Fibroblast of lung (primary cell): ENCODE results near the gene FBXO31. TPM values are rescaled to one million over a fixed set of nuclear protein-coding genes. Genes with fewer than 3 reads are reported as not detected.

Source experiments
- DNase-seq, 2 donors: peaks; one replicate each; pipeline versions ENCODE4 v3.0.0 to v3.0.0-alpha.2; 2010; ENCODE audit warnings: low read depth in 2 of 2
- H2AFZ ChIP-seq: 2 replicates; pipeline ENCODE4 v1.5.1; 2012; ENCODE audit warnings: low read length, control low read depth, inconsistent platforms
- H3K27ac ChIP-seq: 2 replicates; pipeline ENCODE4 v1.5.1; 2011; ENCODE audit warnings: low read length, control low read depth; ENCODE audit not compliant: insufficient read depth
- H3K27me3 ChIP-seq: 2 replicates; pipeline ENCODE4 v1.5.1; 2011; ENCODE audit warnings: mild to moderate bottlenecking, low read length; ENCODE audit not compliant: control insufficient read depth, insufficient read depth
- H3K36me3 ChIP-seq: 2 replicates; pipeline ENCODE4 v1.5.1; 2011; ENCODE audit warnings: low read length; ENCODE audit not compliant: control insufficient read depth, insufficient read depth
- H3K4me1 ChIP-seq: 2 replicates; pipeline ENCODE4 v1.5.1; 2011; ENCODE audit warnings: low read length; ENCODE audit not compliant: control insufficient read depth, insufficient read depth; ENCODE audit errors: extremely low read depth
- H3K4me2 ChIP-seq: 2 replicates; pipeline ENCODE4 v1.5.1; 2011; ENCODE audit warnings: low read length, control low read depth; ENCODE audit not compliant: insufficient read depth; ENCODE audit errors: extremely low read depth
- H3K4me3 ChIP-seq, 4 experiments: fragments of 200-600 bp in 1 of 4; sonication (generic) in 1 of 4; replicated peaks in 1 of 4; 2 replicates each; pipeline ENCODE4 v1.5.1; 2011 to 2016; ENCODE audit warnings: low read length in 4 of 4, low read depth in 3 of 4, mild to moderate bottlenecking in 3 of 4, control low read depth in 2 of 4, inconsistent platforms in 1 of 4, mixed read lengths in 1 of 4; ENCODE audit not compliant: insufficient read depth in 1 of 4; ENCODE audit errors: control extremely low read depth in 1 of 4
- H3K79me2 ChIP-seq: 2 replicates; pipeline ENCODE4 v1.5.1; 2012; ENCODE audit warnings: mild to moderate bottlenecking, low read length, inconsistent platforms; ENCODE audit not compliant: control insufficient read depth, insufficient read depth
- H3K9ac ChIP-seq: 2 replicates; pipeline ENCODE4 v1.5.1; 2011; ENCODE audit warnings: mild to moderate bottlenecking, low read length, control low read depth; ENCODE audit not compliant: insufficient read depth
- H3K9me3 ChIP-seq: 2 replicates; pipeline ENCODE4 v1.5.1; 2012; ENCODE audit warnings: low read depth, low read length; ENCODE audit not compliant: control insufficient read depth, insufficient read depth
- H4K20me1 ChIP-seq: 2 replicates; pipeline ENCODE4 v1.5.1; 2011; ENCODE audit warnings: low read length; ENCODE audit not compliant: control insufficient read depth, insufficient read depth; ENCODE audit errors: extremely low read depth
- CTCF ChIP-seq, 2 donors: IDR thresholded peaks in 1 of 2; conservative IDR thresholded peaks in 1 of 2; 1 replicate in 1 of 2; 2 replicates in 1 of 2; pipeline ENCODE4 v1.5.1; 2011 to 2012; ENCODE audit warnings: low read length in 2 of 2, control low read depth in 1 of 2, inconsistent platforms in 1 of 2, low read depth in 1 of 2, mild to moderate bottlenecking in 1 of 2
- EZH2 ChIP-seq: IDR thresholded peaks from 2 replicates; pipeline ENCODE4 v1.5.1; 2012; ENCODE audit warnings: low read length, control low read depth, mild to moderate bottlenecking; ENCODE audit errors: missing control alignments
- polyA plus RNA-seq, 2 donors: library from polyadenylated mRNA; depleted of rRNA in 1 of 2; stranded (reverse) in 1 of 2; unstranded in 1 of 2; fragments of >200 nt; gene quantifications; 2 replicates each; pipeline ENCODE4 v1.2.1, GENCODE V29; 2011 to 2012; ENCODE audit warnings: missing spikeins in 1 of 2
- total RNA-seq: library from RNA; depleted of rRNA; stranded (reverse); fragments of >200 nt; gene quantifications from 2 replicates; pipeline ENCODE4 v1.2.1, GENCODE V29; 2014

The FBXO31 gene
- total and polyA plus RNA-seq, 2 donors (not counting 1 experiment from before 2014, with no cell fraction given) = 17.6 to 40.3 TPM

GRCh38 chr16:87423429-87423828 is 39.9 kb upstream of the FBXO31 start:
- Histone ChIP-seq H3K4me3 (no peak overlapping the region), H3K4me2 (no peak overlapping the region), H4K20me1 (no peaks in the 10 kb centered on the region)

GRCh38 chr16:87422106-87422505 is 38.5 kb upstream of the FBXO31 start:
- Histone ChIP-seq H3K36me3 (peaks cover 16% of the 10 kb centered on the region), H4K20me1 (no peaks in the 10 kb centered on the region)

More at GRCh38 chr16:87423429-87423828, 39.9 kb upstream of the FBXO31 start:
- DNase-seq = no peak
- Histone ChIP-seq H3K4me1 (no peaks in the 10 kb centered on the region), H3K27me3 (no peaks in the 10 kb centered on the region), H3K9ac (no peak overlapping the region), H3K36me3 (peaks cover 10% of the 10 kb centered on the region), H3K79me2 (peaks cover 2% of the 10 kb centered on the region), H3K9me3 (no peaks in the 10 kb centered on the region), H2AFZ (no peak overlapping the region), H3K27ac (no peak overlapping the region)
- no peak for TF ChIP-seq CTCF (conservative IDR thresholded peaks at IDR 0.05 in 1 of 2, IDR thresholded peaks at IDR 0.05 in 1 of 2; ENCODE audit: low read depth in 1 of 2, low read length in 2 of 2)
- no peak for TF ChIP-seq EZH2

More at GRCh38 chr16:87422106-87422505, 38.5 kb upstream of the FBXO31 start:
- Histone ChIP-seq H2AFZ (no peak overlapping the region), H3K79me2 (peaks cover 1% of the 10 kb centered on the region), H3K4me3 (no peak overlapping the region), H3K27ac (no peak overlapping the region), H3K9ac (no peak overlapping the region), H3K4me1 (no peaks in the 10 kb centered on the region), H3K27me3 (no peaks in the 10 kb centered on the region), H3K4me2 (no peak overlapping the region), H3K9me3 (no peaks in the 10 kb centered on the region)
- TF ChIP-seq CTCF (conservative IDR thresholded peaks at IDR 0.05 in 1 of 2, IDR thresholded peaks at IDR 0.05 in 1 of 2; ENCODE audit: low read depth in 1 of 2, low read length in 2 of 2) = no peak
- no peak for TF ChIP-seq EZH2
- DNase-seq = no peak
